ENCODE results near the gene FKBP2. TPM values are rescaled to one million over a fixed set of nuclear protein-coding genes. Genes with fewer than 3 reads are reported as not detected.

Gene FKBP2
- total RNA-seq, 1 donor from 2014 or later = 66.0 TPM

GRCh38 chr11:64285885-64286800, 45.2 kb downstream of the FKBP2 start:
- Histone ChIP-seq H3K27me3 (no peaks in the 10 kb centered on the region), H3K9me3 (no peaks in the 10 kb centered on the region), H3K27ac (peak overlapping the region; percentile 94), H3K4me3 (peak overlapping the region; percentile 61 to 83), H3K36me3 (no peaks in the 10 kb centered on the region), H3K4me1 (peaks cover 42% of the 10 kb centered on the region)
- DNase-seq (ENCODE audit: extremely low spot score in 2 of 2) = no peak
- intact Hi-C loops (cut with DNase I) = no loop called here
- no peak for TF ChIP-seq POLR2A (IDR thresholded peaks at IDR 0.05)
- no peak for TF ChIP-seq CTCF (IDR thresholded peaks at IDR 0.05)
- no peak for TF ChIP-seq POLR2AphosphoS5 (IDR thresholded peaks at IDR 0.05; ENCODE audit: insufficient read depth in 1 of 2, low read depth in 1 of 2)

DNA sequence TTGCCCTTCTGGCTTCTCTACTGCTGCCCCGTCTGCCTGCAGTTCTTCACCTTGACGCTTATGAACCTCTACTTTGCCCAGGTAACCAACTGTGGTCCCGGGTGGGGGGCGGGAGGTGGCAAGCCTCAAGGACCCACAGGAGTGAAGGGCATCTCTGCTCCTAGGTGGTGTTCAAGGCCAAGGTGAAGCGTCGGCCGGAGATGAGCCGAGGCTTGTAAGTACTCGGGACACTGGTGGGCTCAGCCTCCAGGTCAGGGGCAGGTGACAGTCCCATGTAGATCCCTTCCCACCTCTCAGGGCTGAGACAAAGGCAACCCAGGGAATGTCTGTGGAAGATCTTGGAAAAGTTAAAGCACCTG, 45.9 kb downstream of the FKBP2 start:
- H3K9me3 ChIP-seq = no peaks in the 10 kb centered on the region
- no peak for DNase-seq (ENCODE audit: extremely low spot score in 2 of 2)
- no peaks in the 10 kb centered on the region for H3K36me3 ChIP-seq
- peaks cover 47% of the 10 kb centered on the region for H3K4me1 ChIP-seq
- H3K4me3 ChIP-seq = no peak overlapping the region
- H3K27me3 ChIP-seq = peaks cover 4% of the 10 kb centered on the region
- intact Hi-C loops (cut with DNase I) = no loop called here
- TF ChIP-seq CTCF (IDR thresholded peaks at IDR 0.05) (no peak), POLR2AphosphoS5 (IDR thresholded peaks at IDR 0.05; ENCODE audit: insufficient read depth in 1 of 2, low read depth in 1 of 2) (no peak), POLR2A (IDR thresholded peaks at IDR 0.05) (no peak)
- no peak overlapping the region for H3K27ac ChIP-seq

DNA sequence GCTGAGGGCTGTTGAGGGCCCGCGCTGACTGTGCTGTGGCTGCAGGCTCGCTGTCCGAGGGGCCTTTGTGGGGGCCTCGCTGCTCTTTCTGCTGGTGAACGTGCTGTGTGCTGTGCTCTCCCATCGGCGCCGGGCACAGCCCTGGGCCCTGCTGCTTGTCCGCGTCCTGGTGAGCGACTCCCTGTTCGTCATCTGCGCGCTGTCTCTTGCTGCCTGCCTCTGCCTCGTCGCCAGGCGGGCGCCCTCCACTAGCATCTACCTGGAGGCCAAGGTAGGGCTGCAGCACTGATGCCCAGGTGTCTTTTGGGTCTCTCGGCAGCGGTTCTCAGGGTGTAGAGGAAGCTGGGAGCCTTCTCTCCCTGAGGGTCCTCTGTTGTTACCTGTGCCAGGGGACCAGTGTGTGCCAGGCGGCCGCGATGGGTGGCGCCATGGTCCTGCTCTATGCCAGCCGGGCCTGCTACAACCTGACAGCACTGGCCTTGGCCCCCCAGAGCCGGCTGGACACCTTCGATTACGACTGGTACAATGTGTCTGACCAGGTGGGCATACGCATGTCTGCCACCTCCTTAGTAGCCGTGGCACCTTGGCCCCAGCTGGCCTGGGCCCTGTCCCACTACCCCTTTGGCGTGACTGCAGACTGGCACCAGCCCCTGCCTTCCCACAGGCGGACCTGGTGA, 46.9 kb downstream of the FKBP2 start:
- Histone ChIP-seq H3K27ac (no peak overlapping the region), H3K4me3 (no peak overlapping the region), H3K4me1 (peaks cover 48% of the 10 kb centered on the region), H3K27me3 (peaks cover 10% of the 10 kb centered on the region), H3K36me3 (no peaks in the 10 kb centered on the region), H3K9me3 (no peaks in the 10 kb centered on the region)
- intact Hi-C loops (cut with DNase I) = no loop called here
- no peak for TF ChIP-seq POLR2AphosphoS5 (IDR thresholded peaks at IDR 0.05; ENCODE audit: insufficient read depth in 1 of 2, low read depth in 1 of 2)
- no peak for TF ChIP-seq POLR2A (IDR thresholded peaks at IDR 0.05)
- no peak for TF ChIP-seq CTCF (IDR thresholded peaks at IDR 0.05)
- no peak for DNase-seq (ENCODE audit: extremely low spot score in 2 of 2)

DNA sequence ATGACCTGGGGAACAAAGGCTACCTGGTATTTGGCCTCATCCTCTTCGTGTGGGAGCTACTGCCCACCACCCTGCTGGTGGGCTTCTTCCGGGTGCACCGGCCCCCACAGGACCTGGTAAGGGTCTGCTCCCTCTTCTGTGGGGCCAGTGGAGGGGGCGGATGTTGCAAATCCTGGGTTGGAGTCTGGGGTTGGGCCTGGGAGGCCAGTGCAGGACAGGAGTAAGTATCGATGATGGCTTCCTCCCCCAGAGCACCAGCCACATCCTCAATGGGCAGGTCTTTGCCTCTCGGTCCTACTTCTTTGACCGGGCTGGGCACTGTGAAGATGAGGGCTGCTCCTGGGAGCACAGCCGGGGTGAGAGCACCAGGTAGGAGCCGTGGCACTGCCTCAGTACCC, 47.5 kb downstream of the FKBP2 start:
- Histone ChIP-seq H3K27ac (no peak overlapping the region), H3K4me3 (no peak overlapping the region), H3K36me3 (no peaks in the 10 kb centered on the region), H3K4me1 (peaks cover 43% of the 10 kb centered on the region), H3K27me3 (peaks cover 10% of the 10 kb centered on the region), H3K9me3 (no peaks in the 10 kb centered on the region)
- intact Hi-C loops (cut with DNase I) = no loop called here
- DNase-seq (ENCODE audit: extremely low spot score in 2 of 2) = no peak
- no peak for TF ChIP-seq CTCF (IDR thresholded peaks at IDR 0.05)
- no peak for TF ChIP-seq POLR2AphosphoS5 (IDR thresholded peaks at IDR 0.05; ENCODE audit: insufficient read depth in 1 of 2, low read depth in 1 of 2)
- no peak for TF ChIP-seq POLR2A (IDR thresholded peaks at IDR 0.05)
